Hippocampal formation (tissue), 2 donors: Measurements from ENCODE around the gene KLHL35.

ENCODE experiments used
- DNase-seq, 2 donors: peaks; one replicate each; lab custom pipeline; 2025; lab: John Stamatoyannopoulos, UW

The KLHL35 gene

GRCh38 chr11:75432911-75433321 is at the start of gene KLHL35:
Gene KLHL35, minus strand, starts transcription at chr11:75433203. Its CDS starts 2,574 bp downstream, at chr11:75430629.
- DNase-seq: peak in 1 of 2 donors; percentile 29

- no peak for DNase-seq
Observed at GRCh38 chr11:75481922-75482606, 49.1 kb upstream of the KLHL35 start.

- DNase-seq: no peak
Observed at GRCh38 chr11:75481223-75481921, 48.4 kb upstream of the KLHL35 start.

- DNase-seq: no peak
Observed at GRCh38 chr11:75480185-75481175, 47.5 kb upstream of the KLHL35 start.

GRCh38 chr11:75479597-75480145 is 46.7 kb upstream of the KLHL35 start:
- no peak for DNase-seq

GRCh38 chr11:75478783-75479596 is 46.0 kb upstream of the KLHL35 start:
- no peak for DNase-seq

- no peak for DNase-seq
Observed at GRCh38 chr11:75477614-75477935, 44.6 kb upstream of the KLHL35 start.

- no peak for DNase-seq
Observed at GRCh38 chr11:75476739-75477613, 44.0 kb upstream of the KLHL35 start.

GRCh38 chr11:75475767-75476650 is 43.0 kb upstream of the KLHL35 start:
- DNase-seq: no peak

- no peak for DNase-seq
Observed at GRCh38 chr11:75474878-75475766, 42.1 kb upstream of the KLHL35 start.

- no peak for DNase-seq
Observed at GRCh38 chr11:75474240-75474639, 41.2 kb upstream of the KLHL35 start.

- DNase-seq: no peak
Observed at GRCh38 chr11:75473684-75474083, 40.7 kb upstream of the KLHL35 start.

GRCh38 chr11:75472081-75472732 is 39.2 kb upstream of the KLHL35 start:
- no peak for DNase-seq

GRCh38 chr11:75471176-75471973 is 38.4 kb upstream of the KLHL35 start:
- no peak for DNase-seq

- no peak for DNase-seq
Observed at GRCh38 chr11:75470476-75471080, 37.6 kb upstream of the KLHL35 start.

- DNase-seq: no peak
Observed at GRCh38 chr11:75469785-75470405, 36.9 kb upstream of the KLHL35 start.
